Astrocyte (in vitro differentiated cells and primary cell): ENCODE data around the gene C12orf56. TPM values are rescaled to one million over a fixed set of nuclear protein-coding genes. Genes with fewer than 3 reads are reported as not detected.

Source experiments
- DNase-seq: peaks from one replicate; pipeline ENCODE4 v3.0.0-alpha.2; 2010; ENCODE audit warnings: low read depth
- FAIRE-seq: peaks from 2 replicates; lab custom pipeline; 2011; peaks lifted over from hg19 to GRCh38; lab: Jason Lieb, UNC
- H2AFZ ChIP-seq: 2 replicates; pipeline ENCODE4 v1.6.0; 2012; ENCODE audit warnings: low read depth, low read length, inconsistent platforms
- H3K27ac ChIP-seq: 2 replicates; pipeline ENCODE4 v1.5.1; 2011; ENCODE audit warnings: low read depth, low read length, inconsistent platforms
- H3K27me3 ChIP-seq: 2 replicates; pipeline ENCODE4 v1.6.0; 2011; ENCODE audit warnings: low read length, inconsistent platforms; ENCODE audit not compliant: insufficient read depth
- H3K36me3 ChIP-seq: 2 replicates; pipeline ENCODE4 v1.5.1; 2011; ENCODE audit warnings: low read length, inconsistent platforms; ENCODE audit not compliant: insufficient read depth
- H3K4me1 ChIP-seq: 2 replicates; pipeline ENCODE4 v1.5.1; 2011; ENCODE audit warnings: low read length, inconsistent platforms; ENCODE audit not compliant: insufficient read depth
- H3K4me2 ChIP-seq: 2 replicates; pipeline ENCODE4 v1.6.0; 2012; ENCODE audit warnings: low read length, inconsistent platforms
- H3K4me3 ChIP-seq: 2 replicates; pipeline ENCODE4 v1.5.1; 2011; ENCODE audit warnings: low read depth, mild to moderate bottlenecking, low read length, inconsistent platforms; ENCODE audit not compliant: insufficient read depth
- H3K79me2 ChIP-seq: 2 replicates; pipeline ENCODE4 v1.6.0; 2012; ENCODE audit warnings: mild to moderate bottlenecking, low read length, inconsistent platforms; ENCODE audit not compliant: insufficient read depth
- H3K9ac ChIP-seq: 2 replicates; pipeline ENCODE4 v1.6.0; 2012; ENCODE audit warnings: mild to moderate bottlenecking, low read length, inconsistent platforms
- H3K9me3 ChIP-seq: 2 replicates; pipeline ENCODE4 v1.5.1; 2012; ENCODE audit warnings: low read depth, mild to moderate bottlenecking, low read length, inconsistent platforms; ENCODE audit not compliant: insufficient read depth
- H4K20me1 ChIP-seq: 2 replicates; pipeline ENCODE4 v1.6.0; 2012; ENCODE audit warnings: low read length, inconsistent platforms; ENCODE audit not compliant: insufficient read depth
- H3K27ac Mint-ChIP-seq: one replicate; pipeline ENCODE4 v1.8.0; 2021; ENCODE audit warnings: mild to moderate bottlenecking, mixed read lengths; ENCODE audit not compliant: unreplicated experiment
- H3K27me3 Mint-ChIP-seq: one replicate; pipeline ENCODE4 v1.8.0; 2021; ENCODE audit warnings: low read depth, mixed read lengths; ENCODE audit not compliant: unreplicated experiment
- H3K36me3 Mint-ChIP-seq: one replicate; pipeline ENCODE4 v1.8.0; 2021; ENCODE audit warnings: low read depth, mixed read lengths; ENCODE audit not compliant: unreplicated experiment
- H3K4me1 Mint-ChIP-seq: one replicate; pipeline ENCODE4 v1.8.0; 2021; ENCODE audit warnings: low read depth, mixed read lengths; ENCODE audit not compliant: unreplicated experiment
- H3K4me3 Mint-ChIP-seq: one replicate; pipeline ENCODE4 v1.8.0; 2021; ENCODE audit warnings: mild to moderate bottlenecking, moderate library complexity, mixed read lengths; ENCODE audit not compliant: unreplicated experiment
- H3K9me3 Mint-ChIP-seq: one replicate; pipeline ENCODE4 v1.8.0; 2021; ENCODE audit warnings: mild to moderate bottlenecking, mixed read lengths; ENCODE audit not compliant: unreplicated experiment
- EZH2 ChIP-seq: IDR thresholded peaks from 2 replicates; pipeline ENCODE4 v1.6.1; 2012; ENCODE audit warnings: mild to moderate bottlenecking, low read length, inconsistent platforms; ENCODE audit not compliant: insufficient read depth
- total RNA-seq: library from RNA; stranded (reverse); gene quantifications from 2 replicates; pipeline ENCODE4 v1.2.1, GENCODE V29; 2021
- TF ChIP-seq, protein P1 (sequence below): IDR thresholded peaks from 2 replicates; pipeline ENCODE4 v1.5.1; 2011; ENCODE audit warnings: low read depth, mild to moderate bottlenecking, inconsistent platforms, low read length, moderate library complexity; ENCODE audit not compliant: insufficient read depth

The C12orf56 gene
- total RNA-seq, 1 donor from 2014 or later = not detected

GRCh38 chr12:64400041-64400440 lies 9.5 kb upstream of the C12orf56 start:
- Histone ChIP-seq H3K9ac (no peak overlapping the region), H3K4me2 (peak overlapping the region; percentile 31), H3K4me3 (no peak overlapping the region), H3K27ac (no peak overlapping the region), H3K9me3 (no peaks in the 10 kb centered on the region), H3K4me1 (no peaks in the 10 kb centered on the region), H3K36me3 (no peaks in the 10 kb centered on the region), H2AFZ (peak overlapping the region; percentile 13), H3K27me3 (no peaks in the 10 kb centered on the region), H4K20me1 (no peaks in the 10 kb centered on the region), H3K79me2 (peaks cover 2% of the 10 kb centered on the region)
- Mint-ChIP-seq H3K9me3 (no peaks in the 10 kb centered on the region), H3K36me3 (no peaks in the 10 kb centered on the region), H3K27ac (no peak overlapping the region), H3K4me1 (no peaks in the 10 kb centered on the region), H3K4me3 (no peak overlapping the region), H3K27me3 (no peaks in the 10 kb centered on the region)
- peak; percentile 13 for FAIRE-seq
- DNase-seq = peak; percentile 77
- no peak for TF ChIP-seq EZH2
- TF ChIP-seq, protein P1, sequence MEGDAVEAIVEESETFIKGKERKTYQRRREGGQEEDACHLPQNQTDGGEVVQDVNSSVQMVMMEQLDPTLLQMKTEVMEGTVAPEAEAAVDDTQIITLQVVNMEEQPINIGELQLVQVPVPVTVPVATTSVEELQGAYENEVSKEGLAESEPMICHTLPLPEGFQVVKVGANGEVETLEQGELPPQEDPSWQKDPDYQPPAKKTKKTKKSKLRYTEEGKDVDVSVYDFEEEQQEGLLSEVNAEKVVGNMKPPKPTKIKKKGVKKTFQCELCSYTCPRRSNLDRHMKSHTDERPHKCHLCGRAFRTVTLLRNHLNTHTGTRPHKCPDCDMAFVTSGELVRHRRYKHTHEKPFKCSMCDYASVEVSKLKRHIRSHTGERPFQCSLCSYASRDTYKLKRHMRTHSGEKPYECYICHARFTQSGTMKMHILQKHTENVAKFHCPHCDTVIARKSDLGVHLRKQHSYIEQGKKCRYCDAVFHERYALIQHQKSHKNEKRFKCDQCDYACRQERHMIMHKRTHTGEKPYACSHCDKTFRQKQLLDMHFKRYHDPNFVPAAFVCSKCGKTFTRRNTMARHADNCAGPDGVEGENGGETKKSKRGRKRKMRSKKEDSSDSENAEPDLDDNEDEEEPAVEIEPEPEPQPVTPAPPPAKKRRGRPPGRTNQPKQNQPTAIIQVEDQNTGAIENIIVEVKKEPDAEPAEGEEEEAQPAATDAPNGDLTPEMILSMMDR = no peak

GRCh38 chr12:64395739-64396138 lies 5.2 kb upstream of the C12orf56 start:
- H4K20me1 ChIP-seq = no peaks in the 10 kb centered on the region
- H3K27ac Mint-ChIP-seq = no peak overlapping the region
- H3K4me1 Mint-ChIP-seq = no peaks in the 10 kb centered on the region
- H3K27me3 Mint-ChIP-seq = peaks cover under 1% of the 10 kb centered on the region
- H3K9me3 Mint-ChIP-seq = no peaks in the 10 kb centered on the region
- H3K27me3 ChIP-seq = no peaks in the 10 kb centered on the region
- no peaks in the 10 kb centered on the region for H3K4me1 ChIP-seq
- FAIRE-seq (no peak), DNase-seq (no peak)
- H3K4me3 ChIP-seq = no peak overlapping the region
- H3K27ac ChIP-seq = no peak overlapping the region
- no peak for TF ChIP-seq EZH2
- TF ChIP-seq, protein P1 = no peak
- no peak overlapping the region for H3K4me3 Mint-ChIP-seq
- H2AFZ ChIP-seq = peak overlapping the region; percentile 28
- H3K79me2 ChIP-seq = no peaks in the 10 kb centered on the region
- H3K36me3 ChIP-seq = no peaks in the 10 kb centered on the region
- H3K9ac ChIP-seq = no peak overlapping the region
- no peak overlapping the region for H3K4me2 ChIP-seq
- no peaks in the 10 kb centered on the region for H3K36me3 Mint-ChIP-seq
- no peaks in the 10 kb centered on the region for H3K9me3 ChIP-seq

- DNase-seq (peak; percentile 30), FAIRE-seq (no peak)
- H3K4me1 ChIP-seq = no peaks in the 10 kb centered on the region
- no peaks in the 10 kb centered on the region for H4K20me1 ChIP-seq
- no peak overlapping the region for H2AFZ ChIP-seq
- H3K36me3 ChIP-seq = no peaks in the 10 kb centered on the region
- no peaks in the 10 kb centered on the region for H3K79me2 ChIP-seq
- Mint-ChIP-seq H3K36me3 (no peaks in the 10 kb centered on the region), H3K4me1 (no peaks in the 10 kb centered on the region), H3K9me3 (no peaks in the 10 kb centered on the region), H3K27me3 (peaks cover 2% of the 10 kb centered on the region), H3K4me3 (no peak overlapping the region), H3K27ac (no peak overlapping the region)
- H3K9ac ChIP-seq = no peak overlapping the region
- no peak overlapping the region for H3K4me3 ChIP-seq
- no peaks in the 10 kb centered on the region for H3K9me3 ChIP-seq
- H3K27me3 ChIP-seq = no peaks in the 10 kb centered on the region
- no peak overlapping the region for H3K4me2 ChIP-seq
- TF ChIP-seq, protein P1 = peak; percentile 42
- TF ChIP-seq EZH2 = no peak
- H3K27ac ChIP-seq = no peak overlapping the region
Measured at GRCh38 chr12:64392221-64392620, 1.7 kb upstream of the C12orf56 start.
